ENCODE data around the gene NTN4. TPM values are rescaled to one million over a fixed set of nuclear protein-coding genes. Genes with fewer than 3 reads are reported as not detected.

NTN4 gene
- total and polyA plus RNA-seq, 10 of the 15 experiments (the other 5 are each of a cell fraction or from before 2014, with no cell fraction given), result 0.15 TPM; not detected in 9

- in situ Hi-C loops (cut with MboI), result loop anchor here (10.0 kb wide), 1 partner anchor 185 kb away; no protein-coding TSS in a partner anchor
- CTCF ChIA-PET, result interaction anchor here (0.5 to 1.1 kb wide), 2 partner anchors 11 to 128 kb away, joined by 3 to 4 read pairs; no protein-coding TSS in a partner anchor
- POLR2A ChIA-PET, result no interaction called here
- Histone ChIP-seq H4K20me1 (ENCODE audit: control insufficient read depth, insufficient read depth) (no peaks in the 10 kb centered on the region), H3K9me3 (replicated peaks; ENCODE audit: control insufficient read depth, insufficient read depth, low read length) (no peaks in the 10 kb centered on the region), H3K4me1 (ENCODE audit: control insufficient read depth, insufficient read depth, low read length) (no peaks in the 10 kb centered on the region), H2AFZ (ENCODE audit: control insufficient read depth, low read depth, low read length) (no peak overlapping the region), H3K4me2 (ENCODE audit: control insufficient read depth, insufficient read depth) (no peak overlapping the region), H3K36me3 (ENCODE audit: control insufficient read depth in 2 of 2, insufficient read depth in 2 of 2, low read length in 1 of 2) (no peaks in the 10 kb centered on the region), H3K27ac (ENCODE audit: control insufficient read depth, insufficient read depth) (no peak overlapping the region), H3K27me3 (replicated peaks in 1 of 2; ENCODE audit: control insufficient read depth in 2 of 2, insufficient read depth in 2 of 2, low read length in 1 of 2) (no peaks in the 10 kb centered on the region; a peak in 2 of 4 replicates), H3K9ac (ENCODE audit: control insufficient read depth, insufficient read depth, low read length) (no peak overlapping the region), H3K79me2 (ENCODE audit: control insufficient read depth, insufficient read depth, low read length) (no peaks in the 10 kb centered on the region), H3K4me3 (no peak overlapping the region)
- intact Hi-C loops (cut with micrococcal nuclease; ENCODE audit: unreplicated experiment), result no loop called here
- SMC1A ChIA-PET (ENCODE audit: uncharacterized antibody, unreplicated experiment), result no interaction called here
- DNase-seq (ENCODE audit: low read depth, low spot score) (no peak), ATAC-seq (no peak), FAIRE-seq (no peak)
- no peak for TF ChIP-seq ATF3 (IDR thresholded peaks at IDR 0.05; ENCODE audit: borderline replicate concordance, extremely low read depth, low read depth, low read length)
- TF ChIP-seq EGR1 (IDR thresholded peaks at IDR 0.05; ENCODE audit: borderline replicate concordance in 1 of 2, low read depth in 2 of 2, low read length in 2 of 2), result no peak
- no peak for TF ChIP-seq MTA3 (IDR thresholded peaks at IDR 0.05; ENCODE audit: borderline replicate concordance, low read length)
- TF ChIP-seq SMAD5 (IDR thresholded peaks at IDR 0.05; ENCODE audit: low read depth), result no peak
- TF ChIP-seq ZNF207 (IDR thresholded peaks at IDR 0.05; ENCODE audit: borderline replicate concordance), result no peak
- no peak for TF ChIP-seq ZNF622 (IDR thresholded peaks at IDR 0.05)
- TF ChIP-seq ELK1 (IDR thresholded peaks at IDR 0.05; ENCODE audit: low read depth, low read length), result no peak
- no peak for TF ChIP-seq SPI1 (IDR thresholded peaks at IDR 0.05; ENCODE audit: borderline replicate concordance, insufficient read depth, low read depth, low read length)
- TF ChIP-seq NFYA (IDR thresholded peaks at IDR 0.05; ENCODE audit: borderline replicate concordance, low read depth, low read length), result no peak
- TF ChIP-seq MYB (IDR thresholded peaks at IDR 0.05; ENCODE audit: borderline replicate concordance, low read depth, low read length), result no peak
- TF ChIP-seq RUNX3 (IDR thresholded peaks at IDR 0.05; ENCODE audit: low read length), result no peak
- no peak for TF ChIP-seq CREM (IDR thresholded peaks at IDR 0.05; ENCODE audit: low read depth)
- no peak for TF ChIP-seq NRF1 (conservative IDR thresholded peaks at IDR 0.05; ENCODE audit: low read depth, low read length)
- no peak for TF ChIP-seq TAF1 (IDR thresholded peaks at IDR 0.05; ENCODE audit: borderline replicate concordance, low read depth, low read length)
- TF ChIP-seq YBX1 (IDR thresholded peaks at IDR 0.05), result no peak
- TF ChIP-seq JUNB (IDR thresholded peaks at IDR 0.05), result no peak
- no peak for TF ChIP-seq SMARCA5 (IDR thresholded peaks at IDR 0.05)
- no peak for TF ChIP-seq ZBTB40 (IDR thresholded peaks at IDR 0.05; ENCODE audit: borderline replicate concordance)
- TF ChIP-seq HDGF (IDR thresholded peaks at IDR 0.05), result no peak
- TF ChIP-seq POLR2A (IDR thresholded peaks at IDR 0.05; ENCODE audit: low read depth, low read length), result no peak
- 25% methylated on average over 3 of the region's 3 CpGs for WGBS (ENCODE audit: insufficient coverage, insufficient replicate concordance, low lambda C conversion rate, missing lambda C conversion rate)
- BruUV-seq (replicated peaks), result no TSS peak
- RAD21 ChIA-PET (ENCODE audit: unreplicated experiment), result no interaction called here
Observed at GRCh38 chr12:95629392-95629791, 161.2 kb downstream of the NTN4 start.
